Common myeloid progenitor, CD34-positive (primary cell): ENCODE measurements around the gene SUSD3.

Experiments used
- CTCF ChIA-PET: fragments of 350-600 bp; sonication (Branson Sonifier 250); formaldehyde crosslinking; loops from one replicate; lab custom pipeline; 2021; ENCODE audit warnings: antibody characterized with exemption; lab: Charles Lee
- POLR2A ChIA-PET: fragments of 350-600 bp; sonication (Branson Sonifier 250); formaldehyde crosslinking; loops from one replicate; lab custom pipeline; 2021; ENCODE audit warnings: antibody characterized with exemption; lab: Charles Lee
- DNase-seq, 3 donors: peaks; one replicate each; pipeline versions ENCODE4 v3.0.0 to v3.0.0-alpha.2; 2013
- H3K27ac ChIP-seq, 2 experiments: 1 replicate in 1 of 2; 2 replicates in 1 of 2; pipeline ENCODE4 v1.7.0; 2013; ENCODE audit warnings: inconsistent platforms in 2 of 2, low read length in 2 of 2, mild to moderate bottlenecking in 2 of 2, low read depth in 1 of 2, moderate library complexity in 1 of 2; ENCODE audit not compliant: severe bottlenecking in 2 of 2, insufficient read depth in 1 of 2, poor library complexity in 1 of 2
- H3K27me3 ChIP-seq, 5 experiments: replicated peaks in 2 of 5; 1 replicate in 3 of 5; 2 replicates in 2 of 5; pipeline versions ENCODE4 v1.6.1 to v1.7.0; 2013; ENCODE audit warnings: low read length in 4 of 5, mild to moderate bottlenecking in 2 of 5, moderate library complexity in 2 of 5, inconsistent platforms in 1 of 5; ENCODE audit not compliant: insufficient read depth in 5 of 5, control insufficient read depth in 4 of 5
- H3K36me3 ChIP-seq, 4 experiments: 1 replicate in 2 of 4; 2 replicates in 2 of 4; pipeline versions ENCODE4 v1.6.1 to v1.7.0; 2013; ENCODE audit warnings: low read length in 3 of 4, control low read depth in 1 of 4, mild to moderate bottlenecking in 1 of 4; ENCODE audit not compliant: control insufficient read depth in 4 of 4, insufficient read depth in 4 of 4
- H3K4me1 ChIP-seq, 4 experiments: 1 replicate in 3 of 4; 2 replicates in 1 of 4; pipeline versions ENCODE4 v1.6.1 to v1.7.1; 2013; ENCODE audit warnings: low read length in 3 of 4, mild to moderate bottlenecking in 3 of 4, control low read depth in 1 of 4, inconsistent platforms in 1 of 4, moderate library complexity in 1 of 4; ENCODE audit not compliant: control insufficient read depth in 4 of 4, insufficient read depth in 4 of 4; ENCODE audit errors: control extremely low read depth in 1 of 4
- H3K4me3 ChIP-seq, 7 experiments: 1 replicate in 4 of 7; 2 replicates in 3 of 7; pipeline versions ENCODE4 v1.5.1 to v1.7.0; 2013; ENCODE audit warnings: mild to moderate bottlenecking in 7 of 7, low read length in 6 of 7, moderate library complexity in 6 of 7, inconsistent platforms in 2 of 7, low read depth in 2 of 7, control low read depth in 1 of 7; ENCODE audit not compliant: insufficient read depth in 4 of 7, control insufficient read depth in 1 of 7; ENCODE audit errors: extremely low read depth in 1 of 7
- H3K9me3 ChIP-seq, 5 experiments: 1 replicate in 4 of 5; 2 replicates in 1 of 5; pipeline versions ENCODE4 v1.6.1 to v1.7.1; 2013; ENCODE audit warnings: low read length in 4 of 5, mild to moderate bottlenecking in 2 of 5, inconsistent platforms in 1 of 5, low read depth in 1 of 5, moderate library complexity in 1 of 5; ENCODE audit not compliant: control insufficient read depth in 4 of 5, insufficient read depth in 2 of 5; ENCODE audit errors: control extremely low read depth in 1 of 5
- WGBS: methylation state at CpG from one replicate; pipeline ENCODE4 v1.1.5; 2013; ENCODE audit not compliant: insufficient coverage; 5-methylcytosine and 5-hydroxymethylcytosine counted together

The SUSD3 gene

GRCh38 chr9:93090091-93090655 is 31.7 kb downstream of the SUSD3 start:
- Histone ChIP-seq H3K27me3 (no peaks in the 10 kb centered on the region), H3K36me3 (peaks cover 0 to 15% (median 8%) of the 10 kb centered on the region in 4 experiments), H3K4me3 (no peak overlapping the region), H3K4me1 (peaks cover 2 to 35% (median 30%) of the 10 kb centered on the region in 4 experiments), H3K9me3 (peaks cover 0 to 4% (median 0%) of the 10 kb centered on the region in 5 experiments), H3K27ac (no peak overlapping the region)
- CTCF ChIA-PET: no interaction called here
- no peak for DNase-seq
- WGBS: 98% methylated on average over 5 of the region's 8 CpGs
- POLR2A ChIA-PET: no interaction called here

DNA sequence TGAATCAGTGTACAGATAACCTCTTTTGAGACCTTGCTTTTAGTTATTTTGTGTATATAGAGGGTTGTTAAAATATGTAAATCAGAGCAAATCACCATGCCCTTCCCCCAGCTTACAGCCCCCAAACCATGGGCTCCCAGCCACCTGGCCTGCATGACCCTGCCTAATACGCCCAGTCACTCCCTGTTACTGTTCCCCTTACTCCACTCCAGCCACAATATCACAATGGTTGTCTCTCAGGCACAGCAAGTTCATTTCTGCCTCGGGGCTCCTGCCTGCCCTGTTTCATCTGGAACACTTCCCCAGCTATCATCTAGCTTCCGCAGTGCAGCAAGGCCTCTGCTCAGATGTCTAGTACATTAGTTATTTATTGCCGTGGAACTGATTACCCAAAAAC is 32.6 kb downstream of the SUSD3 start:
- no peak for DNase-seq
- Histone ChIP-seq H3K36me3 (peaks cover 0 to 10% (median 4%) of the 10 kb centered on the region in 4 experiments), H3K27ac (no peak overlapping the region), H3K4me1 (peaks cover 2 to 37% (median 32%) of the 10 kb centered on the region in 4 experiments), H3K27me3 (no peaks in the 10 kb centered on the region), H3K4me3 (no peak overlapping the region), H3K9me3 (no peaks in the 10 kb centered on the region)
- ChIA-PET POLR2A (no interaction called here), CTCF (interaction anchor here (2.4 kb wide), 1 partner anchor 12 kb away, joined by 7 read pairs; no protein-coding TSS in a partner anchor)
- WGBS: 89% methylated on average over 4 of the region's 4 CpGs

DNA sequence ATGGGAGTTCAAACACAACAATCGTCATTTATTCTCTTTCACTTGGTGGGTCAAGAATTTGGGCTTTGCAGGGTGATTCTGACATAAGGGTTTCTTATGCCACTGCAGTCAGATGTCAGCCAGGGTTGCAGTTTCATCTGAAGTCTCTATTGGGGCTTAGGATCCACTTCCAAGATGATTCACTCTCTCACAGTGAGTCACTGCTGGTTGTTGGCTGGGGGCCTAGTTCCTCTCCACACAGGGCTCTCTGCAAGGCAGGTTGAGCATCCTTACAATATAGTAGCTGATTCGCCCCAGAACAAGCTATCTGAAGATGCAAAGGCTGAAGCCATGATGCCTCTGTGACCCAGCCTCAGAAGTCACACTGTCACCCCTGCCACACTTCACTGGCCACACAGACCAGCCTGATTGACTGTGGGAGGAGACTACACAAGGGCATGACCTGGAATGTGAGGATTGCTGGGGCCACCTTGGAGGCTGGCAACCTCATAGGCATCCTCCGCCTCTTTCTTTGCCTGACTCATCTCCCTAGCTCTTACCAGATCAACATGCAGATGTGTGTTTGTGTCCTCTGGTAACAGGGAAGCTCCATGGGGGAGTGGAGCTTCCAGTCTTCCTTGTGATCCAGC is 33.1 kb downstream of the SUSD3 start:
- H3K27ac ChIP-seq: no peak overlapping the region
- DNase-seq: peak in 2 of 3 donors; percentile 68 to 74
- H3K4me3 ChIP-seq: no peak overlapping the region
- no peaks in the 10 kb centered on the region for H3K9me3 ChIP-seq
- 100% methylated on average over 2 of the region's 3 CpGs for WGBS
- ChIA-PET POLR2A (interaction anchor here (0.6 to 1.0 kb wide), 2 partner anchors 42 to 47 kb away, joined by 3 read pairs; no protein-coding TSS in a partner anchor), CTCF (interaction anchor here (1.5 to 2.4 kb wide), 2 partner anchors 12 to 27 kb away, joined by 6 to 7 read pairs; no protein-coding TSS in a partner anchor)
- H3K4me1 ChIP-seq: peaks cover 2 to 38% (median 32%) of the 10 kb centered on the region in 4 experiments
- no peaks in the 10 kb centered on the region for H3K27me3 ChIP-seq
- peaks cover 0 to 7% (median 3%) of the 10 kb centered on the region in 4 experiments for H3K36me3 ChIP-seq

DNA sequence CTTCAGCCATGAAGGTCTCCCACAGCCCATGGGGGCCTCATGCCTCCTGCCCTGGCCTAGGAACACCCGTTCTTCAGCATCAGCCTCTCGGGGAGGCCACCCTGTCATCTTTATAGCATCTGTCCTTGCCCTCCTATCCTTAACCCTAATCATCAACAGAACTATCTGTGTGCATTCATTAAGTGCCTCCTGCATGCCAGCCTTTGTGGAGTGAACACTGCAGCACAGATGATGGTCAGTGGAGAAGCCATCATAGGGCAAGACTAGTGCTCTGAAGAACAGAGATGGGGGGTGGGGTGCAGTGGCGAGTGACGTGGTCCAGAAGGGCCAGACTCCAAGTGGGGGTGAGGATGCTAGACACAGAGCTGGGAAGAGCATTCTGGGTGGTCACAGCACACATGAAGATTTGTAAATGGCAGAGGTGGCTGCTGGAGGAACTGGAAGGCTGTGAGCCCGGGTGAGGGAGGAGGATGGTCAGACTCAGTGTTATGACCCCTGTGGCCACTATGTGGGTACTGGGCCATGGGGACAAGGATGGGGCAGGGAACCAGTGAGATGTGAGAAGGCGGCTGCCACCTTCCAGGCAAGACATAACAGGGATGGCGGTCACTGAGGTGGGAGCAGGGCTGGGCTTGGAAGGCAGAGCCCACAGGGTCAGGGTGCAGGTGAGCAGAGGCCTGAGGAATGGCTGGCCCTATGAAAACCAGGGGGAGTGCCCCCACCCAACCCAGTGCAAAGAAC is 33.9 kb downstream of the SUSD3 start:
- DNase-seq: no peak
- Histone ChIP-seq H3K9me3 (no peaks in the 10 kb centered on the region), H3K4me1 (peaks cover 6 to 46% (median 40%) of the 10 kb centered on the region in 4 experiments), H3K27me3 (no peaks in the 10 kb centered on the region), H3K27ac (no peak overlapping the region), H3K4me3 (no peak overlapping the region), H3K36me3 (peaks cover 0 to 2% (median 0%) of the 10 kb centered on the region in 4 experiments)
- 84% methylated on average over 7 of the region's 7 CpGs for WGBS
- CTCF ChIA-PET: interaction anchor here (0.9 to 2.4 kb wide), 4 partner anchors 8 to 27 kb away, joined by 3 to 7 read pairs (median 5); no protein-coding TSS in a partner anchor
- POLR2A ChIA-PET: interaction anchor here (1.0 kb wide), 1 partner anchor 41 kb away, joined by 3 read pairs; no protein-coding TSS in a partner anchor

GRCh38 chr9:93093127-93093876 is 34.8 kb downstream of the SUSD3 start:
- WGBS: 17% methylated on average over 11 of the region's 11 CpGs
- CTCF ChIA-PET: interaction anchor here (0.9 kb wide), 2 partner anchors 9 to 10 kb away, joined by 3 to 4 read pairs; no protein-coding TSS in a partner anchor
- Histone ChIP-seq H3K27me3 (no peaks in the 10 kb centered on the region), H3K4me1 (peaks cover 9 to 55% (median 48%) of the 10 kb centered on the region in 4 experiments), H3K36me3 (peaks cover 0 to 2% (median 0%) of the 10 kb centered on the region in 4 experiments), H3K27ac (peak overlapping the region in 1 of 2 experiments; percentile 52), H3K4me3 (peak overlapping the region in 2 of 7 experiments; percentile 32 to 48), H3K9me3 (no peaks in the 10 kb centered on the region)
- DNase-seq: peak; percentile 43 to 75 (median 70)
- POLR2A ChIA-PET: no interaction called here

DNA sequence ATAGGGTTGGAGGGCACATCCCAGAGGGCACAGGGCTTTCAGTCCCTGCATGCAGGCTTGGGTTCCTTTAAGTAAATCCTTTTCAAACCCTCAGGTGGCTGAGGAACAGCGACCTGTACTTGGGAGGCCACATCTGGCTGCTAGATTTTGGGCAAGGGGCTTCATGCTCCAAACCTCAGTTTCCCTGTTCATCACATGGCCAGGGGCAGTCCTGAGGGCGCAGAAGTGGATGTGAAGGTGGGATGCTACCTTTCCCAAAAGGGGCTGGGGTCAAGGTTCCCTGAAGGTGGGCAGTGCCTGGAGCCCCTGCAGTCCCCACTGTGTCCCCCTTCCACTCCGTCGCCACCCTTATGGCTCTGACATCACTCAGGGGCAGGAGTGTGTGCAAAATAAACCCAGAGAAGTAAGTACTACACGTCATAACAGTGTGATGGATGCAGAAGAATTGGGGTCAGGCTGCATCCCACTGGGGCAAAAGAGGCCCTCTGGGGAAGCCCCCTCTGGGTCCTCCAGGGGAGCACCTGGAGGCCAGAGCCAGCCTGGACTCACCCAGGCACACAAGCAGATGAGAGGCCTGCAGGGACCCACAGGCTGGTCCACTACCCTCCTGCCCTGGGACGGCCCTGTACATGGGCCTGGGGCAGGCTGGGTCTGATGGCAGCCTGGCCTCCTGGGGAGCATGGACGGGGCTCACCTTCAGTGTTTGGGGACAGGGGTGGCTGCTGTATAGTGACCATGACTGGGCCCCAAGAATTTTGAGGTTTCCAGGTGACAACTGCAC is 35.6 kb downstream of the SUSD3 start:
- ChIA-PET CTCF (interaction anchor here (1.0 to 1.6 kb wide), 5 partner anchors 8 to 33 kb away, joined by 3 to 5 read pairs (median 3); no protein-coding TSS in a partner anchor), POLR2A (no interaction called here)
- no peaks in the 10 kb centered on the region for H3K36me3 ChIP-seq
- no peaks in the 10 kb centered on the region for H3K27me3 ChIP-seq
- WGBS: 54% methylated on average over 7 of the region's 7 CpGs
- peak overlapping the region in 2 of 7 experiments; percentile 19 to 48 for H3K4me3 ChIP-seq
- no peaks in the 10 kb centered on the region for H3K9me3 ChIP-seq
- no peak for DNase-seq
- peak overlapping the region in 1 of 2 experiments; percentile 83 for H3K27ac ChIP-seq
- H3K4me1 ChIP-seq: peaks cover 9 to 63% (median 54%) of the 10 kb centered on the region in 4 experiments
